ENCODE measurements around the gene DCLK3.

DCLK3 gene

GRCh38 chr3:36714343-36715086, 49.8 kb downstream of the DCLK3 start:
- no peaks in the 10 kb centered on the region for H3K9me3 ChIP-seq
- no peaks in the 10 kb centered on the region for H3K36me3 ChIP-seq
- H3K27ac ChIP-seq = no peak overlapping the region
- H3K4me3 ChIP-seq (ENCODE audit: low read depth in 1 of 2, low read length in 1 of 2) = no peak overlapping the region
- TF ChIP-seq, protein P1, sequence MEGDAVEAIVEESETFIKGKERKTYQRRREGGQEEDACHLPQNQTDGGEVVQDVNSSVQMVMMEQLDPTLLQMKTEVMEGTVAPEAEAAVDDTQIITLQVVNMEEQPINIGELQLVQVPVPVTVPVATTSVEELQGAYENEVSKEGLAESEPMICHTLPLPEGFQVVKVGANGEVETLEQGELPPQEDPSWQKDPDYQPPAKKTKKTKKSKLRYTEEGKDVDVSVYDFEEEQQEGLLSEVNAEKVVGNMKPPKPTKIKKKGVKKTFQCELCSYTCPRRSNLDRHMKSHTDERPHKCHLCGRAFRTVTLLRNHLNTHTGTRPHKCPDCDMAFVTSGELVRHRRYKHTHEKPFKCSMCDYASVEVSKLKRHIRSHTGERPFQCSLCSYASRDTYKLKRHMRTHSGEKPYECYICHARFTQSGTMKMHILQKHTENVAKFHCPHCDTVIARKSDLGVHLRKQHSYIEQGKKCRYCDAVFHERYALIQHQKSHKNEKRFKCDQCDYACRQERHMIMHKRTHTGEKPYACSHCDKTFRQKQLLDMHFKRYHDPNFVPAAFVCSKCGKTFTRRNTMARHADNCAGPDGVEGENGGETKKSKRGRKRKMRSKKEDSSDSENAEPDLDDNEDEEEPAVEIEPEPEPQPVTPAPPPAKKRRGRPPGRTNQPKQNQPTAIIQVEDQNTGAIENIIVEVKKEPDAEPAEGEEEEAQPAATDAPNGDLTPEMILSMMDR (IDR thresholded peaks at IDR 0.05) = no peak
- no peaks in the 10 kb centered on the region for H3K27me3 ChIP-seq
- no peaks in the 10 kb centered on the region for H3K4me1 ChIP-seq (ENCODE audit: control insufficient read depth in 1 of 2, insufficient read depth in 1 of 2, low read depth in 1 of 2, low read length in 1 of 2)

- no peak overlapping the region for H3K27ac ChIP-seq
- H3K4me3 ChIP-seq (ENCODE audit: low read depth in 1 of 2, low read length in 1 of 2) = no peak overlapping the region
- H3K4me1 ChIP-seq (ENCODE audit: control insufficient read depth in 1 of 2, insufficient read depth in 1 of 2, low read depth in 1 of 2, low read length in 1 of 2) = no peaks in the 10 kb centered on the region
- H3K36me3 ChIP-seq = no peaks in the 10 kb centered on the region
- H3K27me3 ChIP-seq = no peaks in the 10 kb centered on the region
- no peaks in the 10 kb centered on the region for H3K9me3 ChIP-seq
- TF ChIP-seq, protein P1 (IDR thresholded peaks at IDR 0.05) = no peak
Measured at GRCh38 chr3:36713904-36714303, 50.4 kb downstream of the DCLK3 start.

- H3K36me3 ChIP-seq = no peaks in the 10 kb centered on the region
- no peaks in the 10 kb centered on the region for H3K4me1 ChIP-seq (ENCODE audit: control insufficient read depth in 1 of 2, insufficient read depth in 1 of 2, low read depth in 1 of 2, low read length in 1 of 2)
- no peak overlapping the region for H3K27ac ChIP-seq
- H3K4me3 ChIP-seq (ENCODE audit: low read depth in 1 of 2, low read length in 1 of 2) = no peak overlapping the region
- no peaks in the 10 kb centered on the region for H3K9me3 ChIP-seq
- H3K27me3 ChIP-seq = no peaks in the 10 kb centered on the region
- TF ChIP-seq, protein P1 (IDR thresholded peaks at IDR 0.05) = no peak
Measured at GRCh38 chr3:36710606-36711005, 53.7 kb downstream of the DCLK3 start.

GRCh38 chr3:36709826-36710365, 54.5 kb downstream of the DCLK3 start:
- H3K9me3 ChIP-seq = no peaks in the 10 kb centered on the region
- H3K4me1 ChIP-seq (ENCODE audit: control insufficient read depth in 1 of 2, insufficient read depth in 1 of 2, low read depth in 1 of 2, low read length in 1 of 2) = no peaks in the 10 kb centered on the region
- TF ChIP-seq, protein P1 (IDR thresholded peaks at IDR 0.05) = no peak
- H3K27ac ChIP-seq = no peak overlapping the region
- H3K4me3 ChIP-seq (ENCODE audit: low read depth in 1 of 2, low read length in 1 of 2) = no peak overlapping the region
- H3K36me3 ChIP-seq = no peaks in the 10 kb centered on the region
- H3K27me3 ChIP-seq = no peaks in the 10 kb centered on the region

GRCh38 chr3:36709281-36709680, 55.1 kb downstream of the DCLK3 start:
- no peaks in the 10 kb centered on the region for H3K36me3 ChIP-seq
- H3K4me1 ChIP-seq (ENCODE audit: control insufficient read depth in 1 of 2, insufficient read depth in 1 of 2, low read depth in 1 of 2, low read length in 1 of 2) = no peaks in the 10 kb centered on the region
- no peaks in the 10 kb centered on the region for H3K27me3 ChIP-seq
- TF ChIP-seq, protein P1 (IDR thresholded peaks at IDR 0.05) = no peak
- H3K27ac ChIP-seq = no peak overlapping the region
- H3K9me3 ChIP-seq = no peaks in the 10 kb centered on the region
- no peak overlapping the region for H3K4me3 ChIP-seq (ENCODE audit: low read depth in 1 of 2, low read length in 1 of 2)
